HG03280 (cell line): ENCODE data around the gene SETDB2.

ENCODE experiments used
- ATAC-seq: cut with Tn5 transposase; IDR thresholded peaks from one replicate; pipeline ENCODE4 v1.9.1; 2021; ENCODE audit warnings: mild to moderate bottlenecking, moderate library complexity; ENCODE audit not compliant: unreplicated experiment

Gene SETDB2

DNA sequence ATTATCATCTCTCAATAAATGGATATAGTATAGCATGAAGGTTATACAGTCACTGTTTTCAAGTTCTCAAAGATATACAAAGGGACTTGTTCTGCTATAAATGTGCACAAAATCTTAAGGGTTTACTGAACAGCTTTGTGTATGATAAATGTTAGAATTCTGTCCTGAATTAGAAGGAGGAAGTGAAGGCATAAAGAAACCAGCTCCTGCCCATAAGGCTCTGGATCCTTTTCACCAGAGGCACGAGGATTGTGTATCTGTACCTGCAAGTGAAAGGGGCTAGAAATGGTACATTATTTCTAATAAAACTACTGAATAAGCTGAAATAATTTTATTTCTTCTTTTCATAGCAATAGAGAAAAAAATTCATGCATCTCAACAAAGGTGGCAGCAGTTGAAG is 84.1 kb downstream of the SETDB2 start:
- ATAC-seq = no peak

DNA sequence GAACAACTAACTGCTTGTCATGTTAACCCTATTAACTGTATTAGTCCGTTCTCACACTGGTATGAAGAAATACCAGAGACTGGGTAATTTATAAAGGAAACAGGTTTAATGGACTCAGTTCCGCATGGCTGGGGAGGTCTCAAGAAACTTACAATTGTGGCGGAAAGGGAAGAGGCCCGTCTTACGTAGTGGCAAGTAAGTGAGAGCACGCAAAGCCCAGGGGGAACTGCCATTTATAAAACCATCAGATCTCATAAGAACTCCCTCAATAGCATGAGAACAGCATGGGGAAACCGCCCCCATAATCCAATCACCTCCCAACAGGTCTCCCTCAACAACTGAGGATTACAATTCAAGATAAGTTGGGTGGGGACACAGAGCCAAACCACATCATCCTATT is 86.4 kb downstream of the SETDB2 start:
- no peak for ATAC-seq

- no peak for ATAC-seq
These were observed 88.5 kb downstream of the SETDB2 start for GRCh38 chr13:49532593-49532992.

DNA sequence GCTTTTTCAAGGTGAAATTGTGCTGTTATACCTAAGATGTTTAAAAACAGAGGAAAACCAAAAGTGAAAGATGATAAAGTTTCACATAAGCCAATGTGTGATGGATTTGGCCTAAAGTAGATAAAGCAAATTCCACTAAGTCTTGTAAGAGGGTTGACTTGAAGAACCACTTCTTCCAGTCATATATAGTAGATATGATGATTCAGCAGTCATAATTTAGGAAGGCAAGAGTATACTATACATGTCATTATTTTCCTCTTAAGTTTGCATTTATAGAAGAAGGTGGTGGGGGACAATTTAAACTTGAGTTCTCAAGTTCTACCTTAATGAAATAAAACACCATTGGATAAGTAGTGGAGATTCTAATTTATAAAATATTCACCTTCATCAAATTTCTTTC is 88.9 kb downstream of the SETDB2 start:
- ATAC-seq = no peak

- no peak for ATAC-seq
These were observed 89.7 kb downstream of the SETDB2 start for GRCh38 chr13:49533591-49534269.

DNA sequence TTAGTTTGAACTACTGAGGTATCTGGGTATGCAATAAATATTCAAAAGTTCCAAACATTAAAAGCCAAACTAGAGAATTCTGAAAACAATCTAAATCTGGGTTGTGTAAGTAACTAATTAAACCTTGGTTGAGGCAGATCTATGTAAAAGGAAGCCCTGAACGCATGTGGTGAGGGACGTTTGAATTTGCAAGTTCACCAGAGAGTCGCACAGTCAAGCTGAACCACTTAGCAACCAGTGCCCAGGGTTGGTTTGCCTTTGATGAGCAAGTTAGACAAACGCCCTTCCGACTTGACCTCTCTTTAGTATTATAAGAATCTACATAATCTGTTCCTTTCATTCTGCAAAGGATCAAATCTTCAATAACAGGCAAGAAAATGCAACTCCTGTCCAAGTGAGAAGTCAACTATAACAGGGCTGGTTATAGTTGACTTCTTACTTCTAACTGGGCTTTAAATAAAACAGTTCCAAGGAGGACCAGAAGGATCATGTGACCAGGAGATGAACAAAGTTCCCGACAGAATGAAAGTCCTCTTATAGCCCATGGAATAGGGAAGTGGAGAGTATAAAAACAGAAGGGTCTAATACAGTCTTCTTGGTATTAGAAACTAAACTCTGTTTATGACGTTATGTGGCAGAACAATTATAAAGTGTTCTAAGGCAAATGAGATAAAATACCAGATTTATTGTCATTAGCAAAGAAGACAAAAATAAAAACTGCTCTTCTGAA is 92.2 kb downstream of the SETDB2 start:
- ATAC-seq = no peak

GRCh38 chr13:49538404-49538803 is 94.3 kb downstream of the SETDB2 start:
- ATAC-seq = no peak

DNA sequence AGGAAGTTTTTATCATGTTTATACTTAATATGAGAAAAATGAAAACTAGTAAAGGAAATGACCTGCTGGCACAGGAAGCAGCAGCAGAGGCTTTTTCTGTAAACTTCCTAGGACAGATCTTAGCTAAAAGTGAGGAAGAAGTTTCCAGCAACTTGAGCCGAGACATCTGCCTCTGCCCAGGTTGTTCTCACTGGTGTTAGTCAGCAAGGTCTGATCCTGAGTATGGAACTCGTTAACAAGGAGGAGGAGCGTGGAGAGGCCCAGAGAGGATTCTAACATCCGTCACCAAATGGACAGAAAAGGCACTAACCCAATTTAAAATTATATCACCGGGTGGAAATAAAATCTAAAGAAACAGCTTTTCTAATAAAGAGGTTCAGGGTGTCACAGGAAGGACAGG is 95.2 kb downstream of the SETDB2 start:
- no peak for ATAC-seq

DNA sequence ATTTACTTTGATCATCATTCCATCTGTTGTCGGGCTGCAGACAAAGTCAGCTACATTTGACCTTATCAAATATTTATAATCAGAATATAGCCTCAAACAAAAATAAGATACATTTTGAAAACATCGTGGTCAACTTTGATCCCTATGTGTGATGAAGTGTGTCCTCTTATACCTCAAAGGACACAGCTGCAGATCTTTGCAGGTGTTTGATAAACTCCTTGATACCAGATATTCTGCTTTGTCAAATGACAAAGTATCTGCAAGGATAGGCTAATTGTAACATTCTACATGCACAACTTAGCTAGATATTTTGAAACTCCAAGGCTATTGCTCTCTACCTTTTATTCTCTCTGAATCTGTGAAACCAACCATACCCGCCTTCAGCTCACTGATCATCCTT is 95.7 kb downstream of the SETDB2 start:
- no peak for ATAC-seq

DNA sequence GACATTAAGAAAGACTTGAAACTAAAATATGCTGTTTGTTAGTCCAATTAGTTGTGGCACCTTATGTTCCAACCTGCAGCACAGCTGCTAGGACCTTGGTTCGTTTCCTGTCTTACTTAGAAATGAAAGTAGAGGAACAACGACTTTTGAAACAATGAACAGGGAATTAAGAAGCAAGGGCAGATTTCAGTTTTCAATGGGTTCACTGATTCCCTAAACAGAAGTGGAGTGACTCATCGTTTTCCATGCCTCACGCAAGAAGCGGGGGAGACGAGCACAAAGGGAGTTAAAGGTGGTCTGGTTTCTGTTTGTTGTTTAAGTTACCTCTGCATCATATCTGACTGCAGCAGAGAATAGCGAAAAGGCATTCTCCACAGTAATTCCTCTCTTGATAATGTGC is 96.5 kb downstream of the SETDB2 start:
- ATAC-seq = no peak

DNA sequence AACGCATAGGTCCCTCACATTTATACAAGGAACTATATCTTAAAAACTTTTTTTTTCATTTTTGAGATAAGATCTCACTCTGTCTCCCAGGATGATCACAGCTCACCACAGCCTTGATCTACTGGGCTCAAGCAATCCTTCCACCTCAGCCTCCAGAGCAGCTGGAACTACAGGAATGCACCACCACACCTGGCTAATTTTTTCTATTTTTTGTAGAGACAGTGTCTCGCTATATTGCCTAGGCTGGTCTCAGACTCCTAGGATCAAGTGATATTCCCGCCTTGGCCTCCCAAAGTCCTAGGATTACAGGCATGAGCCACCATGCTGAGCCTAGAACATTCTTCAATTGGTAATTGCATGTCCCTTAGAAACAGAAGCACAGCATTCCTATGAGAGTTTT is 99.6 kb downstream of the SETDB2 start:
- no peak for ATAC-seq
